ENCODE measurements around the gene MS4A10.

MS4A10 gene

DNA sequence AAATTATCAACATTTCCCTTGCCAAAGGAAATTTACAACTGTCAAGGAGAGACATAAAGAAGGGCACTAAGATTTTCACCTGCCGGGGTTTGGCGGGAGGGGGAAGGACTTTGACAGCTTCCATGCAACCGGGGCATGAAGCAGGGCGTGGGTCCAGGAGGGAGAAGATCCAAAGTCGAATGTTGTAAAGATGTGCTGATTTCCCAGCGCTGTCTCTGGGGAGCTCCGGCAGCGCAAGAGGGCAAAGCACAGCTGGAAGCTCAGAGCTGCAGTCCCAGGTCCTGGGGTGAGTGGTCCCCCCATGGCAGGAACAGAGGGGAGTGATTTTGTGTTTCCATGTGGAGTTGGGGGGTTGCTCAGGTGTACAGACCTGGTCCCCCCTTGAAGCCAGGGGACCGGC lies at the start of gene MS4A10:
MS4A10 (plus strand) TSS at position 198 of the 400 bp plus-strand sequence. CDS start 5,003 bp downstream, outside the sequence.
- Histone ChIP-seq H3K27ac (ENCODE audit: low read depth, low read length) (no peak within 1 kb of the TSS), H3K4me1 (ENCODE audit: control insufficient read depth, insufficient read depth, low read length, unreplicated experiment) (peaks cover 21% of the 10 kb centered on the region), H3K4me3 (ENCODE audit: low read depth, low read length) (no peak within 1 kb of the TSS), H3K36me3 (ENCODE audit: insufficient read depth, low read length) (no peaks in the 10 kb centered on the region), H3K27me3 (ENCODE audit: insufficient read depth, low read length) (peaks cover 12% of the 10 kb centered on the region; the same call in 1 of the 2 replicates), H3K79me2 (ENCODE audit: control insufficient read depth, insufficient read depth, low read length, unreplicated experiment) (no peaks in the 10 kb centered on the region), H2AFZ (ENCODE audit: low read length, unreplicated experiment) (no peak within 1 kb of the TSS)

DNA sequence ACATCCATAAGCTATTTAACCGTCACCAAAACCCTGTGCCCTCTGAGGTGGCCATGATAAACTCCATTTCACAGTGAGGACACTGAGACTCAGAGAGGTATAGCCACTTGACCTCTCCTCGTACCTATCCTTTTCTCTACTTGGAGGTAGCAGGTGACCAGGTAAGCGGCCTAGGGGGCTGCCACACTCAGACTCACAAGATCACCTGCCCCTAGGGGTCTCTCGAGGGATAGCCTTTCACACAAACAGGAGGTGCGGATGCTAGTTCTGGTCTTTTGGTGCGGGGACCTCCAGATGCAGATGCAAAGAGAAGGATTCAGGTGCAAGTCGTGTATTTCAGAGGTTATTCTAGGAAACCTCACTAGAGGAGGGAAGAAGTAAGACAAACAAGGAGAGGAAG lies 46.0 kb upstream of the MS4A10 start:
- H3K27me3 ChIP-seq (ENCODE audit: insufficient read depth, low read length), result peaks cover 28% of the 10 kb centered on the region
- no peak overlapping the region for H3K27ac ChIP-seq (ENCODE audit: low read depth, low read length)
- H3K4me3 ChIP-seq (ENCODE audit: low read depth, low read length), result no peak overlapping the region
- no peaks in the 10 kb centered on the region for H3K79me2 ChIP-seq (ENCODE audit: control insufficient read depth, insufficient read depth, low read length, unreplicated experiment)
- H2AFZ ChIP-seq (ENCODE audit: low read length, unreplicated experiment), result no peak overlapping the region
- no peaks in the 10 kb centered on the region for H3K36me3 ChIP-seq (ENCODE audit: insufficient read depth, low read length)
- no peaks in the 10 kb centered on the region for H3K4me1 ChIP-seq (ENCODE audit: control insufficient read depth, insufficient read depth, low read length, unreplicated experiment)

DNA sequence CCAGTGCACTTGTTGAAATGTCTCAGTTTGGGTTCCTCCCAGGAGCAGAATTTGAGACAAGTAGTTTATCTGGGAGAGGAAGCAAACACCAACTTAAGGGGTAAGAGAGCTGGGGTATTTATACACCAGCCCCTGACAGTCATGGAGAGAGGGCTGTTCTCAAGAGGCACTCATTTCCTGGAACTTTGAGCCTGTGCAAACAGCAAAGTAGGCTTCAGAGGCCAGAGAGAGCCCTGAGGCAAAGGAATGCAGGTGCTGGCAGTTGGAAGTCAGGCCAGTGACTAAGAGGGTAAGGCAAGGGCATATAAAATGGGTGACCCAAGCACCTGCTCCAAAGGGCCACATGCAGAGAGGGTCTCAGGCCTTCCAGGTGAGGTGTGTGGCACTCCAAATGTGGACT lies 44.6 kb upstream of the MS4A10 start:
- Histone ChIP-seq H3K36me3 (ENCODE audit: insufficient read depth, low read length) (no peaks in the 10 kb centered on the region), H3K79me2 (ENCODE audit: control insufficient read depth, insufficient read depth, low read length, unreplicated experiment) (no peaks in the 10 kb centered on the region), H3K4me1 (ENCODE audit: control insufficient read depth, insufficient read depth, low read length, unreplicated experiment) (no peaks in the 10 kb centered on the region), H3K27ac (ENCODE audit: low read depth, low read length) (no peak overlapping the region), H2AFZ (ENCODE audit: low read length, unreplicated experiment) (no peak overlapping the region), H3K27me3 (ENCODE audit: insufficient read depth, low read length) (peaks cover 41% of the 10 kb centered on the region), H3K4me3 (ENCODE audit: low read depth, low read length) (no peak overlapping the region)

DNA sequence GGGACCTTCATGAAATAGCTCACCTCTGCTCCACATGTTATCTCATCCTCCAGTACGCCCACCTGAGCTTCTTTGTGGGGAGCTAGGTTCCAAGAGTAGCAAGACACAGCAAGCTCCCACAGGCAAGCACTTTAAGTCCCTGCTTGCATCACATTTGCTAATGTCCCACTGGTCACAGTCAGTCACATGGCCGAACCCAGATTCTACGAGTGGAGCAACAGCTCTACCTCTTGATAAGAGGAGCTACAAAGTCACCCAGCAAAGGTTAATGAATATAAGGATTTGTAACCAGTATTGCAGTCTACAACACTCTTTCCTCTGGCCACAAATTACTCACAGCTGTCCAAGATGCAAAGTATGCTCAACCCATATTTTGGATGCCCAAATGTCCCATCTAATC lies 43.7 kb upstream of the MS4A10 start:
- Histone ChIP-seq H3K4me1 (ENCODE audit: control insufficient read depth, insufficient read depth, low read length, unreplicated experiment) (no peaks in the 10 kb centered on the region), H3K79me2 (ENCODE audit: control insufficient read depth, insufficient read depth, low read length, unreplicated experiment) (no peaks in the 10 kb centered on the region), H3K4me3 (ENCODE audit: low read depth, low read length) (no peak overlapping the region), H3K36me3 (ENCODE audit: insufficient read depth, low read length) (no peaks in the 10 kb centered on the region), H3K27me3 (ENCODE audit: insufficient read depth, low read length) (peaks cover 41% of the 10 kb centered on the region), H2AFZ (ENCODE audit: low read length, unreplicated experiment) (no peak overlapping the region), H3K27ac (ENCODE audit: low read depth, low read length) (no peak overlapping the region)

DNA sequence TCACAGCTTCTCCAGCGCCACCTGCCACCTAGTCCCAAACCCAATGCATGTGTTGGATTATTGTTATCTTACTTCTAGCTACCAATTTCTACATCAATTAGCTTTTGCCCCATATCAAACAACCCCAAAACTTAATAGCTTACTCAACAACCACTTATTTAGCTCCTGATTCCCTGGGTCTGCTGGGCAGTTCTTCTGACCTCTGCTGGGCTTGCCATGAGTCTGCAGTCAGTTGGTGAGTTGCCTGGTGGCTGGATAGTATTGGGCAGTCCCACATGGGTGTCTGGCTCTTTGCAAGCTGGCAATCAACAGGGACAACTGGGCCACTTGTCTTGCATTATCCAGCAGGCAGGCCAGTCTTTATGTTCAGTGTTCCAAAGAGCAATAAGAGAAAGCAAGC lies 42.1 kb upstream of the MS4A10 start:
- Histone ChIP-seq H3K4me3 (ENCODE audit: low read depth, low read length) (no peak overlapping the region), H3K27me3 (ENCODE audit: insufficient read depth, low read length) (peaks cover 38% of the 10 kb centered on the region), H3K27ac (ENCODE audit: low read depth, low read length) (no peak overlapping the region), H2AFZ (ENCODE audit: low read length, unreplicated experiment) (no peak overlapping the region), H3K4me1 (ENCODE audit: control insufficient read depth, insufficient read depth, low read length, unreplicated experiment) (no peaks in the 10 kb centered on the region), H3K79me2 (ENCODE audit: control insufficient read depth, insufficient read depth, low read length, unreplicated experiment) (no peaks in the 10 kb centered on the region), H3K36me3 (ENCODE audit: insufficient read depth, low read length) (no peaks in the 10 kb centered on the region)

DNA sequence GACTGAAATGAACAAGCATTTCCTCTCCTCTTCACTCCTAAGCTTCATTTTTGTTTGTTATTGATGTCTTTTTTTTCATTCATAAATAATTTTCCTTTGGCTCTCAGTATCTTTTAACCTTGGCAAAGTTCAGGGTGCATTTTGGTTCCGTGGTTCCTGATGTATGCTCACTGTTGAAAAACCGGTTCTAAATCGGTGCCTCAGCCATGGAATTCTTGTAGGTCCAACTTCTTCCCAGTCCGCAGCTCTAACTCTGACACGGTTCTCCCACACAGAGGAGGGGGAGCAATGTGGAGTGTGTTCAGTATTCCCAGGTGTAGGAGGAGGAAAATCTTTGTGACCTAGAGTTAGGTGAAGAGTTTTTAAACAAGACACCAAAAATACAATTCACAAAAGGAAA lies 41.0 kb upstream of the MS4A10 start:
- no peaks in the 10 kb centered on the region for H3K4me1 ChIP-seq (ENCODE audit: control insufficient read depth, insufficient read depth, low read length, unreplicated experiment)
- no peak overlapping the region for H3K4me3 ChIP-seq (ENCODE audit: low read depth, low read length)
- H3K27me3 ChIP-seq (ENCODE audit: insufficient read depth, low read length), result peaks cover 28% of the 10 kb centered on the region
- H3K79me2 ChIP-seq (ENCODE audit: control insufficient read depth, insufficient read depth, low read length, unreplicated experiment), result no peaks in the 10 kb centered on the region
- no peaks in the 10 kb centered on the region for H3K36me3 ChIP-seq (ENCODE audit: insufficient read depth, low read length)
- H3K27ac ChIP-seq (ENCODE audit: low read depth, low read length), result no peak overlapping the region
- H2AFZ ChIP-seq (ENCODE audit: low read length, unreplicated experiment), result no peak overlapping the region

DNA sequence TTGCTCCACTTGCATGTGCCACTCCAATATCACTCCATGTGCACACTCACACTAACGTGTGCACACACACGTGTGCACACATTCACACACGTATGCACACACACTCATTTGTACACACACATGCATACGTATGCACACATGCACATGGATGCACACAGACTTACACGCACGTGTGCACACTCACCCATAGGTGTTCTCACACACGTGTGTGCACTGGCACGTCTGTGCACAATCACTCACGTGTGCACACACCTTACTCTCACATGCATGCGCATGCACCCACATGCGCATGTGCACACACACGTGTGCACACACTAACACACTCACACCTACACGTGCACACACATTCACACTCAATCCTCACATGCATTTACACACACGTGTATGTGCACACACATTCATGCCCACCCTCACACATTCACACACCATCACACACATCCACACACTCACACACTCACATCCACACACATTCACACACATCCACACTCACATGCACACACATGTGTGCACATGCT lies 37.7 kb upstream of the MS4A10 start:
- Histone ChIP-seq H2AFZ (ENCODE audit: low read length, unreplicated experiment) (no peak overlapping the region), H3K4me3 (ENCODE audit: low read depth, low read length) (no peak overlapping the region), H3K27me3 (ENCODE audit: insufficient read depth, low read length) (peaks cover 34% of the 10 kb centered on the region), H3K36me3 (ENCODE audit: insufficient read depth, low read length) (no peaks in the 10 kb centered on the region), H3K79me2 (ENCODE audit: control insufficient read depth, insufficient read depth, low read length, unreplicated experiment) (no peaks in the 10 kb centered on the region), H3K27ac (ENCODE audit: low read depth, low read length) (no peak overlapping the region), H3K4me1 (ENCODE audit: control insufficient read depth, insufficient read depth, low read length, unreplicated experiment) (no peaks in the 10 kb centered on the region)

DNA sequence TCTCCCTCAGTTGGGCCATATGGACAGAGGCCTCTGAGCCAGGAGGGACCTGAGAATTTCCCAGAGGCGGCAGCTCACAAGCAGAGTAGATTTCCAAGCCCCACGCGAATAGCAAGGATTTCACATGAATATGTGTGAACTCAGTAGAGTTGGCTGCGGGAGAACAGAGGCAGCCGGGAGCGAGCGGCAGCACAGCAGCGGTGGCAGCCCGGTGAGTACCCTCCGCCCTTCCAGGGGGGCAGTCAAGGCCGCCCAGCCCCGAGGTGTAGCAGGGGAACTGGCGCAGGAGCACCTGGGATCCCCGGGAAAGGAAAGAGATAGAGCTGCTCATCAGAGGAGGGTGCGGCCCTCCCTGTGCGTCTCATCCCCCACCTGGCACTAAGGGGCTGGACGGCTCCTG lies 36.9 kb upstream of the MS4A10 start:
- Histone ChIP-seq H3K79me2 (ENCODE audit: control insufficient read depth, insufficient read depth, low read length, unreplicated experiment) (no peaks in the 10 kb centered on the region), H3K27me3 (ENCODE audit: insufficient read depth, low read length) (peaks cover 41% of the 10 kb centered on the region), H3K36me3 (ENCODE audit: insufficient read depth, low read length) (no peaks in the 10 kb centered on the region), H3K27ac (ENCODE audit: low read depth, low read length) (no peak overlapping the region), H3K4me3 (ENCODE audit: low read depth, low read length) (no peak overlapping the region), H3K4me1 (ENCODE audit: control insufficient read depth, insufficient read depth, low read length, unreplicated experiment) (no peaks in the 10 kb centered on the region), H2AFZ (ENCODE audit: low read length, unreplicated experiment) (no peak overlapping the region)

DNA sequence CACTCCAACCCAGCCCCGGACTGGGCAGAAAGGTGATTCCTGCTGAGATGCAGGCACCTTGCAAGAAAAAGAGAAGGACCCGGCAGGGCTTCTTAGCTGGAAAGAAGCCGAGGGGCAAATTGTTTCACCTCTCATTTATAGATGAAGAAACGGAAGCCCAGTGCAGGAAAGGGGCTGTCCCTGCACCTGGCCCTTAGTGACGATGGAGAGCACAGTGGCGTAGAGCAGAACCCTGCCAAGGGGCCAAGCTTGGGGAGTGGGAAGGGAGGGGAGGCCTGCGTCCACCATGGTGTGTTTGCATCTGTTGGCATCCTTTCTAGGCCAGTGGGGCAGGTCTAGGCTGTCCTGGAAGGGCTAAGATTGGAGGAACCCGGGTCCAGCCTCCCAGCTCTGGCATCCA lies 36.3 kb upstream of the MS4A10 start:
- no peaks in the 10 kb centered on the region for H3K4me1 ChIP-seq (ENCODE audit: control insufficient read depth, insufficient read depth, low read length, unreplicated experiment)
- no peak overlapping the region for H3K27ac ChIP-seq (ENCODE audit: low read depth, low read length)
- no peak overlapping the region for H3K4me3 ChIP-seq (ENCODE audit: low read depth, low read length)
- peaks cover 42% of the 10 kb centered on the region for H3K27me3 ChIP-seq (ENCODE audit: insufficient read depth, low read length)
- no peak overlapping the region for H2AFZ ChIP-seq (ENCODE audit: low read length, unreplicated experiment)
- no peaks in the 10 kb centered on the region for H3K79me2 ChIP-seq (ENCODE audit: control insufficient read depth, insufficient read depth, low read length, unreplicated experiment)
- no peaks in the 10 kb centered on the region for H3K36me3 ChIP-seq (ENCODE audit: insufficient read depth, low read length)

DNA sequence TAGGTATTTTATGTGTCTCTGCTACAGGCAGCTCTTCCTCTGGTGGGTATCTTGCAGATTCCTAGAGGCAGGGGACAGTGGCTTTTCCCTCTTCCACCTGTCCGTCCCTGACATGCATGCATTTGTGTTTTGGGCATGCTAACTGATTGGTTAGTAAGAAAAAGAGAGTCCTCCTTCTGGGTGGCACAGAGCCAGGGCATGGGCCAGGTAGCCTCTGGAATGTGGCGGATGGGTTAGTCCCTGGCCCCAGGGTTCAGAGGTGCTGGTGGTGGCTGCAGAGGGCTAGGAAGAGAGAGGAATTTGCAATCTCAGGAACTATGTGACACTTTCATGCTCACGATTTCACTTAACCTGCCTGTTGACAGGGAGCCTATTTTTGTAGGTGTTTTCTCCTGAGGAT lies 34.2 kb upstream of the MS4A10 start:
- Histone ChIP-seq H3K27me3 (ENCODE audit: insufficient read depth, low read length) (peaks cover 27% of the 10 kb centered on the region), H2AFZ (ENCODE audit: low read length, unreplicated experiment) (no peak overlapping the region), H3K4me3 (ENCODE audit: low read depth, low read length) (no peak overlapping the region), H3K79me2 (ENCODE audit: control insufficient read depth, insufficient read depth, low read length, unreplicated experiment) (no peaks in the 10 kb centered on the region), H3K36me3 (ENCODE audit: insufficient read depth, low read length) (no peaks in the 10 kb centered on the region), H3K4me1 (ENCODE audit: control insufficient read depth, insufficient read depth, low read length, unreplicated experiment) (no peaks in the 10 kb centered on the region), H3K27ac (ENCODE audit: low read depth, low read length) (no peak overlapping the region)

DNA sequence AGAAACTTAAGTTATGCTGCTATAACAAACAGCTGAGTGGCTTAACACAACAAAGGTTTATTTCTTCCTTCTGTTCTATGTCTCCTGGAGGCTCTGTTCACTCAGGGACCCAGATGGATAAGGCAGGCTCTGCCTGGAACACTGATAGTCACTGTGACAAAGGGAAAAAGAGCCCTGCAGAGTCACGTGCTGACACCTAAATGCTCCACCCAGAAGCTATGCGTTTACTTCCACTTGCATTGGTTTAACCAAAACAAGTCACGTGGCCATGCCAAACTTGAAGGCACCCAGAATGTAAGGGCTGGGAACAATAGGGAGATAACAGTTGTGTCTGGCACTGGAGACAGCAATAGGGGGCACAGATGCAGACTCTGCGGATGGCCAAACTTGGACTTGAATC lies 31.8 kb upstream of the MS4A10 start:
- Histone ChIP-seq H3K4me3 (ENCODE audit: low read depth, low read length) (no peak overlapping the region), H3K4me1 (ENCODE audit: control insufficient read depth, insufficient read depth, low read length, unreplicated experiment) (no peaks in the 10 kb centered on the region), H3K27me3 (ENCODE audit: insufficient read depth, low read length) (peaks cover 43% of the 10 kb centered on the region), H3K36me3 (ENCODE audit: insufficient read depth, low read length) (no peaks in the 10 kb centered on the region), H3K27ac (ENCODE audit: low read depth, low read length) (no peak overlapping the region), H3K79me2 (ENCODE audit: control insufficient read depth, insufficient read depth, low read length, unreplicated experiment) (no peaks in the 10 kb centered on the region), H2AFZ (ENCODE audit: low read length, unreplicated experiment) (no peak overlapping the region)
